GM18505 (cell line): Measurements from ENCODE around the gene PRDX4.
A peak's percentile ranks its signal among the peaks of the same experiment; 100 is the strongest.
"Not testable (repeated sequence)": the region's sequence is repeated elsewhere in the genome, so short reads cannot be mapped to it uniquely, and the experiment has no call there.

Source experiments
- ATAC-seq: cut with Tn5 transposase; IDR thresholded peaks from one replicate; pipeline ENCODE4 v1.9.1; 2021; ENCODE audit not compliant: unreplicated experiment
- POLR2A ChIP-seq: IDR thresholded peaks from 4 replicates; pipeline ENCODE4 v1.6.1; 2011; ENCODE audit warnings: borderline replicate concordance; ENCODE audit not compliant: insufficient read depth, insufficient read length; ENCODE audit errors: extremely low read depth

PRDX4 gene

GRCh38 chrX:23667239-23668177 is at the start of gene PRDX4:
Gene PRDX4 (plus strand): TSS chrX:23667493. CDS start chrX:23667571, 78 bp downstream.
- TF ChIP-seq POLR2A = peak; percentile 73
- ATAC-seq = peak; percentile 65

- TF ChIP-seq POLR2A = no peak
- ATAC-seq = no peak
Observed at GRCh38 chrX:23621621-23622265, 45.5 kb upstream of the PRDX4 start.

GRCh38 chrX:23623797-23624196 is 43.5 kb upstream of the PRDX4 start:
- no peak for ATAC-seq

GRCh38 chrX:23626651-23627050 is 40.6 kb upstream of the PRDX4 start:
- no peak for ATAC-seq
- no peak for TF ChIP-seq POLR2A

More at GRCh38 chrX:23623797-23624196, 43.5 kb upstream of the PRDX4 start:
- no peak for TF ChIP-seq POLR2A

GRCh38 chrX:23628131-23628530 is 39.2 kb upstream of the PRDX4 start:
- ATAC-seq = no peak
- TF ChIP-seq POLR2A = no peak

- TF ChIP-seq POLR2A = no peak
- ATAC-seq = no peak
Observed at GRCh38 chrX:23631136-23631535, 36.2 kb upstream of the PRDX4 start.

- no peak for ATAC-seq
- no peak for TF ChIP-seq POLR2A
Observed at GRCh38 chrX:23633834-23634580, 33.3 kb upstream of the PRDX4 start.

- ATAC-seq = no peak
Observed at GRCh38 chrX:23637187-23637586, 30.1 kb upstream of the PRDX4 start.

GRCh38 chrX:23643020-23643419 is 24.3 kb upstream of the PRDX4 start:
- no peak for ATAC-seq

More at GRCh38 chrX:23637187-23637586, 30.1 kb upstream of the PRDX4 start:
- TF ChIP-seq POLR2A = no peak

GRCh38 chrX:23644744-23645143 is 22.5 kb upstream of the PRDX4 start:
- no peak for ATAC-seq
- TF ChIP-seq POLR2A = no peak

More at GRCh38 chrX:23643020-23643419, 24.3 kb upstream of the PRDX4 start:
- no peak for TF ChIP-seq POLR2A

GRCh38 chrX:23656091-23656490 is 11.2 kb upstream of the PRDX4 start:
- TF ChIP-seq POLR2A = no peak
- no peak for ATAC-seq

- no peak for ATAC-seq
- no peak for TF ChIP-seq POLR2A
Observed at GRCh38 chrX:23656684-23657083, 10.6 kb upstream of the PRDX4 start.

- ATAC-seq = no peak
- no peak for TF ChIP-seq POLR2A
Observed at GRCh38 chrX:23659339-23659738, 8.0 kb upstream of the PRDX4 start.

GRCh38 chrX:23660083-23660765 is 7.1 kb upstream of the PRDX4 start:
- ATAC-seq = not testable (repeated sequence)
